Peyer's patch (tissue), 4 donors: Measurements from ENCODE around the gene EPB41L1. TPM values are rescaled to one million over a fixed set of nuclear protein-coding genes. Genes with fewer than 3 reads are reported as not detected.

Experiments
- DNase-seq, 3 donors: peaks; one replicate each; pipeline ENCODE4 v3.0.0-alpha.2; 2017 to 2019
- H3K27ac ChIP-seq, 4 donors: fragments of 200-600 bp; sonication (generic); one replicate each; pipeline ENCODE4 v1.5.1; 2016 to 2019
- H3K27me3 ChIP-seq, 2 donors: fragments of 200-600 bp; sonication (generic); one replicate each; pipeline ENCODE4 v1.5.1; 2019
- H3K36me3 ChIP-seq, 3 donors: fragments of 200-600 bp; sonication (generic); one replicate each; pipeline ENCODE4 v1.5.1; 2016 to 2019
- H3K4me1 ChIP-seq, 4 donors: fragments of 200-600 bp; sonication (generic); one replicate each; pipeline ENCODE4 v1.5.1; 2016 to 2019
- H3K4me3 ChIP-seq, 4 donors: fragments of 200-600 bp; sonication (generic); 1 replicate in 3 of 4; 2 replicates in 1 of 4; pipeline ENCODE4 v1.5.1; 2016 to 2019; ENCODE audit warnings: mild to moderate bottlenecking in 1 of 4
- H3K9me3 ChIP-seq, 4 donors: fragments of 200-600 bp; sonication (generic); one replicate each; pipeline ENCODE4 v1.5.1; 2016 to 2019; ENCODE audit warnings: mild to moderate bottlenecking in 1 of 4
- CTCF ChIP-seq, 6 experiments: fragments of 450-650 bp in 4 of 6; fragments of 200-600 bp in 2 of 6; sonication (generic) in 1 of 6; IDR thresholded peaks; one replicate each; pipeline ENCODE4 v1.5.1; 2017 to 2019; ENCODE audit warnings: antibody characterized with exemption in 6 of 6, mild to moderate bottlenecking in 3 of 6, moderate library complexity in 1 of 6
- POLR2A ChIP-seq, 2 donors: fragments of 450-650 bp; IDR thresholded peaks; one replicate each; pipeline ENCODE4 v1.5.1; 2017; ENCODE audit warnings: antibody characterized with exemption in 2 of 2, mild to moderate bottlenecking in 2 of 2, moderate library complexity in 2 of 2
- total RNA-seq, 4 donors: library from RNA; depleted of rRNA; stranded (reverse); fragments of >200 nt; gene quantifications; one replicate each; pipeline ENCODE4 v1.1.0, GENCODE V29; 2016

The EPB41L1 gene
- total RNA-seq, 4 donors from 2014 or later, result 23.1 to 104 (median 57.2) TPM

GRCh38 chr20:36197271-36197670 is 42.7 kb downstream of the EPB41L1 start:
- DNase-seq, result no peak
- no peak overlapping the region for H3K27ac ChIP-seq
- peaks cover 0 to 11% (median 0%) of the 10 kb centered on the region in 3 donors for H3K36me3 ChIP-seq
- TF ChIP-seq CTCF (IDR thresholded peaks at IDR 0.05), result no peak
- TF ChIP-seq POLR2A (IDR thresholded peaks at IDR 0.05), result no peak
- H3K9me3 ChIP-seq, result no peaks in the 10 kb centered on the region
- H3K4me1 ChIP-seq, result no peaks in the 10 kb centered on the region
- no peaks in the 10 kb centered on the region for H3K27me3 ChIP-seq
- H3K4me3 ChIP-seq, result no peak overlapping the region

- H3K27ac ChIP-seq, result no peak overlapping the region
- no peaks in the 10 kb centered on the region for H3K4me1 ChIP-seq
- peaks cover 0 to 6% (median 0%) of the 10 kb centered on the region in 3 donors for H3K36me3 ChIP-seq
- H3K27me3 ChIP-seq, result no peaks in the 10 kb centered on the region
- no peaks in the 10 kb centered on the region for H3K9me3 ChIP-seq
- DNase-seq, result peak; percentile 72 to 94 (median 82)
- TF ChIP-seq POLR2A (IDR thresholded peaks at IDR 0.05) (peak in 1 of 2 donors; percentile 11), CTCF (IDR thresholded peaks at IDR 0.05) (peak; percentile 74 to 87 (median 82))
- H3K4me3 ChIP-seq, result no peak overlapping the region
Measured at GRCh38 chr20:36199345-36200257, 45.1 kb downstream of the EPB41L1 start.

DNA sequence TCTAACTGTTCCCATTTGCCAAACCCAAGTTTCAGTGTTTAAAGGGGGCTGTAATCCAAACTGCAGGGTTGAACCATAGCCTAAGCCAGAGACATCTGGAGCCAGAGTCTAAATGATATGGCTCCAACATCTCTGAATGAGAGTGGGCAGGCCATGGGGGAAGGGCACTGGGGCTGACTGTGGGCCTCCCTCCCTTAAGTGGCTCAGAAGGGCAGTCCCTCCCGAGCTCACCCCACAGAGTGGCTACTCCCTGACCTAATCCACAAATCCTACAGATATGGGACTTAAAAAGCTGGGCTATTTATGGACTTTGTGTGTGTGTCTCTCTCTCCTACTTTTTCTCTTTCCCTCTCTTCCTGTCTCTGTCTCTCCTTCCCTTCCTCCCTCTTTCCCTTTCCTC is 45.9 kb downstream of the EPB41L1 start:
- Histone ChIP-seq H3K36me3 (peaks cover 0 to 8% (median 0%) of the 10 kb centered on the region in 3 donors), H3K9me3 (no peaks in the 10 kb centered on the region), H3K4me1 (no peaks in the 10 kb centered on the region), H3K27ac (no peak overlapping the region), H3K4me3 (no peak overlapping the region), H3K27me3 (no peaks in the 10 kb centered on the region)
- DNase-seq, result no peak
- TF ChIP-seq CTCF (IDR thresholded peaks at IDR 0.05) (no peak), POLR2A (IDR thresholded peaks at IDR 0.05) (no peak)

DNA sequence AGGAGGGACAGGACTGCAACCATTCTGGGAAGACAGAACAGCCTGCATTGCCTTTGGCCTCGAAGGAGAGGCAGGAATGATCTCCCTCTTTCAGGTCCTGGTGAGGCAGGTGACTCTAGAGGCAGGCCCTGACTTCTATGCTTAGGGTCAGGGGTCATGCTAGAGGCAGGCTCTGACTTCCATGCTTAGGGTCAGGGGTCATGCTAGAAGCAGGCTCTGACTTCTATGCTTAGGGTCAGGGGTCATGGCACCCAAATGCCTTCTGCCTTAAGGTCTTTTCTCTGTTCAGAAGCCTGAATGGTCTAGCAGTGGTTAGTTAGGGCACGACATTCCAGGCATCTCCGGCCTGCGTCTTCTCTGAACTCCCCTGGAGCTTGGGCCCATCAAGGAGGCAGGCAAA is 46.7 kb downstream of the EPB41L1 start:
- no peaks in the 10 kb centered on the region for H3K9me3 ChIP-seq
- no peak for TF ChIP-seq POLR2A (IDR thresholded peaks at IDR 0.05)
- no peak for TF ChIP-seq CTCF (IDR thresholded peaks at IDR 0.05)
- peaks cover 0 to 16% (median 0%) of the 10 kb centered on the region in 3 donors for H3K36me3 ChIP-seq
- H3K27me3 ChIP-seq, result no peaks in the 10 kb centered on the region
- no peak overlapping the region for H3K27ac ChIP-seq
- DNase-seq, result no peak
- H3K4me1 ChIP-seq, result no peaks in the 10 kb centered on the region
- H3K4me3 ChIP-seq, result no peak overlapping the region

- no peaks in the 10 kb centered on the region for H3K9me3 ChIP-seq
- H3K27ac ChIP-seq, result no peak overlapping the region
- peak; percentile 86 to 98 (median 90) for TF ChIP-seq CTCF (IDR thresholded peaks at IDR 0.05)
- TF ChIP-seq POLR2A (IDR thresholded peaks at IDR 0.05), result no peak
- no peaks in the 10 kb centered on the region for H3K27me3 ChIP-seq
- peaks cover 0 to 19% (median 0%) of the 10 kb centered on the region in 3 donors for H3K36me3 ChIP-seq
- DNase-seq, result peak; percentile 64 to 84 (median 79)
- no peaks in the 10 kb centered on the region for H3K4me1 ChIP-seq
- H3K4me3 ChIP-seq, result no peak overlapping the region
Measured at GRCh38 chr20:36202891-36203338, 48.4 kb downstream of the EPB41L1 start.
